Tibial nerve (tissue), 4 donors: Measurements from ENCODE around the gene MLPH.

Source experiments
- EP300 ChIP-seq, 2 donors: sonication (generic); formaldehyde crosslinking; IDR thresholded peaks; one replicate each; pipeline ENCODE4 v1.6.1; 2017; ENCODE audit warnings: antibody characterized with exemption in 2 of 2, mild to moderate bottlenecking in 1 of 2
- TF ChIP-seq, protein P1 (sequence below), 5 experiments: fragments of 200-600 bp in 3 of 5; fragments of 450-650 bp in 2 of 5; sonication (generic) in 3 of 5; IDR thresholded peaks; one replicate each; pipeline ENCODE4 v1.5.1; 2016 to 2019; ENCODE audit warnings: antibody characterized with exemption in 5 of 5, mild to moderate bottlenecking in 3 of 5, moderate library complexity in 2 of 5

DNA sequence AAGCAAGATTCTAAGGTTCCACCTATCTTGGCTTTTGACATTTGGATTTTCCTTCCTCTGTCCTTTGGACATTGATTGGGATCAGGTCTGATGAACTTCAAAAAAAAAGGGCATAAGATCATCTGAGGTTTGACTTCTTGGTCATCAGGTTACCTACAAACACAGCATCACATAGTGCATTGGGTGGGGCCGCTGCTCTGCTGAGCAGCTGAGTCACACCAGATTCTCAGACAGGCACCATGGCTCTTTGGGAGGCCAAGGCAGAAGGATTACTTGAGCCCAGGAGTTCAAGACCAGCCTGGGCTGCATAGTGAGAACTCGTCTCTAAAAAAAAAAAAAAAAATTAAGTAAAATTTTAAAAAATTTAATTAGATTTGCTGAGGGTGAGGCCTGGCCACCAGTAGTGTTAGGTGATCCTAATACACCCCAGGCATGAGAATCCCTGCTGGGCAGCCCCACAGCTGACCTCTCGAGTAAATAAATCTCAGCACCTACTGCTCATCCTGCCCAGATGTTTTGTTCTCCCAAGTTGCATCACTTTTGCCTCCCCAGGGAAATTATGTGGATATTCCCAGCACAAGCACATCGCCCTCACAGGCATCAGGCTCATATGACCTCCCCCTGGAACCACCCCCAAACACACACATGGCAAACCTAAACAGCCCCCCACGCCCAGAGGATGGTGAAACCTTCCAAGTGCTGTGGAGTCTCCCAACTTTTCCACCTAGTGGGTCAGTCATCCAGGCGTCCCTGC, 5.3 kb downstream of the MLPH start:
- TF ChIP-seq, protein P1, sequence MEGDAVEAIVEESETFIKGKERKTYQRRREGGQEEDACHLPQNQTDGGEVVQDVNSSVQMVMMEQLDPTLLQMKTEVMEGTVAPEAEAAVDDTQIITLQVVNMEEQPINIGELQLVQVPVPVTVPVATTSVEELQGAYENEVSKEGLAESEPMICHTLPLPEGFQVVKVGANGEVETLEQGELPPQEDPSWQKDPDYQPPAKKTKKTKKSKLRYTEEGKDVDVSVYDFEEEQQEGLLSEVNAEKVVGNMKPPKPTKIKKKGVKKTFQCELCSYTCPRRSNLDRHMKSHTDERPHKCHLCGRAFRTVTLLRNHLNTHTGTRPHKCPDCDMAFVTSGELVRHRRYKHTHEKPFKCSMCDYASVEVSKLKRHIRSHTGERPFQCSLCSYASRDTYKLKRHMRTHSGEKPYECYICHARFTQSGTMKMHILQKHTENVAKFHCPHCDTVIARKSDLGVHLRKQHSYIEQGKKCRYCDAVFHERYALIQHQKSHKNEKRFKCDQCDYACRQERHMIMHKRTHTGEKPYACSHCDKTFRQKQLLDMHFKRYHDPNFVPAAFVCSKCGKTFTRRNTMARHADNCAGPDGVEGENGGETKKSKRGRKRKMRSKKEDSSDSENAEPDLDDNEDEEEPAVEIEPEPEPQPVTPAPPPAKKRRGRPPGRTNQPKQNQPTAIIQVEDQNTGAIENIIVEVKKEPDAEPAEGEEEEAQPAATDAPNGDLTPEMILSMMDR (IDR thresholded peaks at IDR 0.05), result no peak
- no peak for TF ChIP-seq EP300 (IDR thresholded peaks at IDR 0.05)
